ENCODE measurements around the gene DNAAF1.

- TF ChIP-seq POLR2A (IDR thresholded peaks at IDR 0.05) (no peak), CTCF (IDR thresholded peaks at IDR 0.05) (no peak)
These were observed 40.9 kb upstream of the DNAAF1 start for GRCh38 chr16:84104231-84104630.
